Dermis blood vessel endothelial cell (primary cell): ENCODE results near the gene RAPGEF4. TPM values are rescaled to one million over a fixed set of nuclear protein-coding genes. Genes with fewer than 3 reads are reported as not detected.

ENCODE experiments used
- DNase-seq: peaks from one replicate; pipeline ENCODE4 v3.0.0; 2010
- total RNA-seq: library from RNA; depleted of rRNA; stranded (reverse); fragments of >200 nt; gene quantifications from 2 replicates; pipeline ENCODE4 v1.2.3, GENCODE V29; 2014

Gene RAPGEF4
- total RNA-seq, 1 donor from 2014 or later, result 30.5 TPM

DNA sequence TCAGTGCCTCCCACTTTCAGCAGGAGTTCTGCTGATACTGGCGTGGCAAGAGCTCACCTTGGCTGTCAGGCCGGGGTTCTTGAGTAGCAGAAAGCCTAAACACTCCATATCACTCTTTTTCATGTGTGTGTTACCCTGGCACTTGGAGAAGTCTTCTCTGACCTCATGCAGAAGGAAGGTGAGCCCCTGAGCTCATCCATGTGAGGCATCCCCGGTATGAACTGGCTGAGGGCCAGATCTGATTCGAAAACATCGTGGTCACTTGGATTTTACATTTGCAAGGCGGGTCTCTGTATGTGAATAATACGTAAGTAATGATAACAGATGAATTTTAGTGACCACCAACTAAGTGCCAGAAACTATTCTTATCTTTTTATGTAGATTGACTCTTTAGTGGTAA, 93.6 kb downstream of the RAPGEF4 start:
- peak; percentile 50 for DNase-seq

GRCh38 chr2:172830482-172830881, 94.8 kb downstream of the RAPGEF4 start:
- DNase-seq, result no peak

DNA sequence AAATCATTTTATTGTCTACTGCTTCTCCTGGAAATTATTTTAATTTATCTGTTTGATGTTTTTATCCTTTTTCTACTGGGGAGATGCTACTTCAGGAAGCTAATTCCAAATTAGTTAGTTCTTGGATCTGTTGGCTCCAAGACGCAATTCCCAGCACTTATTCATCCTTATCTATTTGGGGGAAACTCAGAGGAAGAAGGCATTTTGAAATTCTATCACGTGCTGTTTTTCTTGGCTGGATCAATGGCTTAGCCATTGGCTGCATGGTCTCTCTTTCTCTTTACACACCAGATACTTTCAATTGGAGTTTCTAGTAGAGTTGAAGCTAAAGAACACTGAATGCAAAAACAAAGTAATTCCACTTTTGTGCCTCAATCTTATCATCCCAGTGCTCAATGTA, 98.3 kb downstream of the RAPGEF4 start:
- peak; percentile 39 for DNase-seq

- no peak for DNase-seq
These were observed 99.2 kb downstream of the RAPGEF4 start for GRCh38 chr2:172834881-172835280.

DNA sequence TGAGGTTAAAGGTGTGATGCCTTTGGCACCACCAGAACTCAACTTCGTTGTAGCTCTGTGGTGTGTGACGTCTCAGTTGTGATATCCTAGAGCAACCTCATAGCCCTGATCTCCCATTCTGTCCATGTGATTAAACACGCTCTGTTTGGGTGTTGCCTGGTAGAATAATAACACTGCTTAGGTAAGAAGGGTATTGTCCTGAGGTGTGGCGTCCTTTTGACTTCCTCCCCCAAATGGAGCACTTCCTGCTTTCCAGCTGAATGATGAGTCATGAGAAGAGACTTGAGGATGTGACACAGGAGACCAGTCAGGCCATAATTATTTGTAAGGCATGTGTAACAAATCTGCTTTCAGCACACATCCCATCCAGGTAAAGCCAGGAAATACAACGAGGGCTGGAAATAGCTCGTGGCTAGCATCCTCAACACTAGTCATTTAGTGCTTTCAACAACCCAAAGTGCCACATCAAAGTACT, 100.7 kb downstream of the RAPGEF4 start:
- peak; percentile 98 for DNase-seq

DNA sequence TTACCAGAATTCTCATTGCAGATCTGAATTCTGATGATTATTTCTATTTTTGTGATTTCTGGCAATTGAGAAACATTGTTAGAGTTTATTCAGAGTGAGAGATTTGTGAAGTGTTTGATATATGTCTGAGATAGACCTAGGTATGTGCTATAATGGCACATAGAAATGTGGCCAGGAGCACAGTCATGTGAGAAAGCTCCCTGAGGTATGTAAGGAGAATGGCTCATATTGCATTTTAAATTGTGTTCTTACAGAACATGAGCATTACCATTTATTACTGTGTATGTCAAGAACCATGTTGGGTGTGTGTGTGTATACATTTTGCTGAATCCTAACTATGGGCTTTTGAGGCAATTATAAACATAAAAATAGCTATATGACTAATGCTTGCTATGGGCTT, 101.2 kb downstream of the RAPGEF4 start:
- no peak for DNase-seq

GRCh38 chr2:172839446-172839845, 103.8 kb downstream of the RAPGEF4 start:
- DNase-seq, result no peak

DNA sequence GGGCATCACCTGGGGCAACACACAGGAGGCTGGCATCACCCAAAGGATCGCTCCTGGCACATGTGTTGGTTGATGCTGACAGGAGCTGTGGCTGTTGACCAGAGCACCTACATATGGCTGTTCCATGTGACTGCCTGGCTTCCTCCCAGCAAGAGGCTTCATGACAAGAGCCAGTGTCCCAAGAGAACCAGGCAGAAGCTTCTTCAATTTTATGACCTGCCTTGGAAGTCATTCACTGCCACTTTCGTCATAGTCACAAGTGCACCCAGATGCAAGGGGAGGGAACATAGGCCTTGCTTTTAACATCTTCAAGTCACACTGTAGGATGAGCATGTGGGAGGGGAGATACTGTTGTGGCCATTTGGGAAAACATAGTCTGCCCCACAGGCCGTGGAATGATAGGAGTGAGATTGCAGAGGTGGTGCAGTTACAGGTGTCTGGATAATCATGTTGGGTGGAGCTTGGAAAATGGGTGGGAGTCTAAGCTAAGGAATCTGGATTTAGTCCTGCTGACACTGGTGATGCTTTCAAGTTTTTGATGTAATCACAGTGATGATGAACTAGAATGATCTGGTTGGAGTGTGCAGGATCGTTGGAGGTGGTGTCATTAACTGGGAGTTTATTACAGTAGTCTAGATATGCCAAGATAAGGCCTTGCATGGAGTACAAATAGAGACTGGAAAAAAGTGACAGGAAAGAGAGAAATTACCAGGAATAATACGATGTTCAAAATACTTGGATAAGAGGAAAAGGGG, 107.0 kb downstream of the RAPGEF4 start:
- no peak for DNase-seq

GRCh38 chr2:172843266-172843582, 107.6 kb downstream of the RAPGEF4 start:
- DNase-seq, result no peak

GRCh38 chr2:172843902-172844715, 108.5 kb downstream of the RAPGEF4 start:
- no peak for DNase-seq

- DNase-seq, result no peak
These were observed 109.5 kb downstream of the RAPGEF4 start for GRCh38 chr2:172845028-172845630.

DNA sequence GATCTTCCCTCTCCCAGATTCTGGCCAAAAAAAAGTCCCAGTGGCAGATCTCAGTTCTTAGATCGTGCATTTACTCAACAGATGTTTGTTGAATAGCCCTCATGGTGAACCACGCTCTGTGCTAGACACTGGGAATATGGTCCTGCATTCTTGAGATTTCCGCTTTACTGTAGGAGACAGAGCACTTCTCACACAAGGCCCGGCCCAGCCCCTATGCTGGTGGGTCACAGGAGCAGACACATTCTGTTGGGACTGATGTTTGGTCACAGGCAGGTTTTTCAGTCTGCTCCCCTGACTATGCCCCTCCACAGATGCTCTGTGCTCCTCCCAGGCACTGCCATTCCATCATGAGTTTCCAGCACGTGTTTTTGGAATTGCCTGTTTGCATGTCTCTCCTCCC, 110.9 kb downstream of the RAPGEF4 start:
- no peak for DNase-seq

DNA sequence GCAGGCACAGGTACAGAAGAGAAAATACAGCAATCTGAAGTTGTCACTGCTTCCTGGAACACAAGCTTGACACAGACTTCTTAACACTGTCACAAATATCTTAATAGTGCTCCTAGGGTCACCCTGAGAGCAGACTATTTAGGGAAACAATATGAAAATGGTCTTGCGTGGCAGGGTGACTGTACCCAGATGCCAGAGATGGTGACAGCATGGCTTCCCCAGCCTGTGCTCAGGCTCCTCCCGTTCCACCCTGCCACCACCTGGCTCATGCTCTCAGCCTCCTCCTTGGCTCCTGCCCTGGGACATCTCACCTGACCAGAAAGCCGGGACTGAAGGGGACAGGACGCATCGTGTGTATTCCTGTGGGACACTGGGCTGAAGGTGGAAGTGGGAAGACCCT, 111.5 kb downstream of the RAPGEF4 start:
- no peak for DNase-seq

DNA sequence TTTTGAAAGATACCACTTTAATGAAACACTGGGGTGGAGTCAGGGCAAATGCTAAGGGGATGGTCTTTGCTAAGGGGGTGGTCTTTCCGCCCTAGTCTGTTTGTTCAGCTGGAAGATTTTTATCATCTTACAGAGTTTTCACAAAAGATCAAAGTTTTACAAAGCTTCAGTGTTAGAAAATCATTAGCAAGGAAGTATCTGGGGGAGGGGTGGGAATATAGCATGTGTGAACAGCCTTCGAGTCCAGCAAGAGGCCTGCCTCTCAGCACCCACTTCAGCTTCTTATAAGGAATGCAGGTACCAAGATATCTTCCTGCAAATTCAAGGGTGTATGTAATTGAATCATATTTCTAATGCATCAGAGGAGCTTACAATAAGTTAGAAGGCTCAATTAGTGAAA, 112.9 kb downstream of the RAPGEF4 start:
- DNase-seq, result no peak

DNA sequence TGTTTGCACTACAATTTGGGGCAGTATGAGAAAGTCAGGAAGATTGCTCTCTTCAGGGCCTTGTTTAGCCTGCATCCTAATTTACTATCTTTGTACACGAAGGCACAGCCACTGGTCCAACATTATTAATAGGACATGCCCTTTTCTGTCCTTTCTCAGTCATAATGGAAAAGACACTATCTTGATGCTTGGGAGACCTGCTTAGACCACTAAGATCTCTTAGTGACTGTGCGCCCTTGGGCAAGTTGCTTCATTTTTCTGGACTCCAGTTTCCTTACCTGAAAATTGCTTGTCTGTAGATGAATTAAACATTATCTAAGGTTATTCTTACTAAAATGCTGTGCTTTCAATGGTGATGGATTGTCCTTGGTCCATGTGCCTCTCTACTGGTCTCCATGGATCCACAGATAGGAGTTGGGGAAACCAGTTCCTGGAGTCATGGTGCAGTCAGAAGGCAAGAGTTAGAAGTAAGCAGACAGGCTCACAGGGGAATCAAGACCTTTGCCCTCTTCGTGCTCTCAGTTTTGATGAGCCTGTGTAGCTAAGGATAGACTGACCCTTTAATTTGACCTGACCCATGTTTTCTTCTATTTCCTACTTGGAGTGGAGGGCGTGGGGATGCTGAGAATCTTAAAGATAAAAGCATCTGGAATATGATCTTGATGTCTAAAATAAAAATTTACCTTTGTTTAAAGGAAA, 114.0 kb downstream of the RAPGEF4 start:
- DNase-seq, result no peak

- DNase-seq, result no peak
These were observed 119.9 kb downstream of the RAPGEF4 start for GRCh38 chr2:172855588-172855987.

DNA sequence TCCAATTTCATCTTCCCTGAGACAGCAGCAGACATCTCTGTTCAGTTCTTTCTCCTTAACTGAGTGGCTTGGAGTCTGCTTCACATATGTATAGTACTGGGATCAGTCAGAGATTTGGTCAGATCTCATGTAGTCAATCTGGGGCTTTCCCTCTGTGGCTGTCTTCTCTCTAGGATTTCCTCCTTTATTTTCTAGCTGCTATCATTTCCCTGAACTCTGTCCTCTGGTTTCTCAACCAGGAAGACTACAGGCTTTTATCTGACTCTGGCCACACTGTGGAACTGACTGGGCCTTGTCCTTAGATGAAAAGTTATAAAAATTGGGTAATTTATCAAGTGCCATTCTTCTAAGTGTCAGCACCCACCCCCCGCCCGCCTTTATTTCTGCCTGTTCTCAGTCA, 121.0 kb downstream of the RAPGEF4 start:
- DNase-seq, result no peak

DNA sequence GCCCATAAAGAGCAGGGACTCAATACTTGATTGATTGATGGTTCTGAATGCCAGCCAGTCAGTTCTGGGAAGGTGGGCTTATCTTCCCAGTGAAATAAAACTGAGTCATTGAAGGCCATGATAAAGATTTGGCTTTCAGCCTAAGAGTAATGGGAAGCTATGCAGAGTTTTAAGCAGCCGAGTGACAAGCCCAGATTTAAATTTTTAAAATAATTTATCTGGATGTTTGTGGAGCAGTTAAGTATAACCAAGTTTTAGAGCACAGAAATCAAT, 122.8 kb downstream of the RAPGEF4 start:
- DNase-seq, result no peak

DNA sequence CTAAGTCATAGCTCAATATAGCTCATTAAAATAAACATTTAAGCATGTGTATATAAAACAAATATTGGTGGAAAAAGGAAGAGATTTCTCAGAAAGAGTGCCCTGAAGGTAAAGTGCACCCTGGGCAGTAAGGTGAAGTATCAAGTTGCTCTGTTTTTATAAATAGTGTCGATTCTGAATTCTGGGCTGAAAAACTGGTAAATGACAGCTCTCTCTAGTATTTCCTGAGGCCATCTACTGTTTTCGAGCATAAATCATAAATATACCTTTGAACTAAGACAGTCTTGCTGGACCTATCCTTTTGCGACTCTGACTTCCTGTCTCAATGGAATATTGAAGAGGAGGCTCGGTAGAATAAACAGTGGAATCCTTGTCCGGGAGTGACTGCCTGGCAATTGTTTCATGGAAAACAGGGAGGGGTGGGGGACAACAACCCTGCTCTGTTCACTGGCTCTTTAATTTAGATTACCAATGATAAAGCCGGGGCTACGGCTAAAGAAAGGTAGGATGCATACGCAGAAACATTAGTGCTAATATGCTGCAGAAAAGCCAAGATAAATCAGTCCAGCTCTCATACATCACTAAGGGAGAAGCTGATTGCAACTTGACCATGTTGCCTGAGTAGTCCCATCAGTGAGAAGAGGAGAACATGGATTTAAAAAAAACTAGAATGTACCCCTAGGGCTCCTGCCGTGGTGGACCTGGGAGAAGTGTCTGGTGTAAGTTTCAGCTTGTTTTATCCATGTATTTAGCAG, 124.1 kb downstream of the RAPGEF4 start:
- DNase-seq, result peak; percentile 29

- DNase-seq, result peak; percentile 20
These were observed 124.7 kb downstream of the RAPGEF4 start for GRCh38 chr2:172860336-172860707.

DNA sequence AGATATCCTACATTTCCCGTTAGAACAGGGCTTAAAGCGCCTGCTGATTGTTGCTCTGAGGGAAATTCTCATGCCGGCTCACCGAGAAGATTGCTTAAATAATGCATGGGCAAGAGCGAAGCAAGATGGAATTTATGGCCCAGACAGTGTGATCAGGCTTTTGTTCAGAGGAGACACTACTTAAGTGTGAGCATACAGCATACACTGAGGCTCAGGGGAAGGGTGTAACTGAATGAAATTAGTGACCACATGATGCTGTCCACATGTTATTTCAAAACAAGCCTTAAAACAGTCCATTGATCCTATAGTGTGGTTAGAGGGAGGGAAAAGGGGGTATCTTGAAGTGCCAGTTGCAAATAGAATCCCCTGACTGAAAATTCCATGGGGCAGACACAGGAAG, 125.5 kb downstream of the RAPGEF4 start:
- DNase-seq, result peak; percentile 15

GRCh38 chr2:172861656-172862476, 126.2 kb downstream of the RAPGEF4 start:
- peak; percentile 51 for DNase-seq
